Prostate gland (tissue), 1 donor: Measurements from ENCODE around the gene RASSF4.

Experiments
- POLR2A ChIP-seq: fragments of 450-650 bp; IDR thresholded peaks from one replicate; pipeline ENCODE4 v1.6.1; 2016; ENCODE audit warnings: antibody characterized with exemption, mild to moderate bottlenecking
- POLR2AphosphoS5 ChIP-seq: sonication (generic); formaldehyde crosslinking; IDR thresholded peaks from one replicate; pipeline ENCODE4 v1.6.1; 2017; ENCODE audit warnings: antibody characterized with exemption

GRCh38 chr10:44913350-44914081 is 46.1 kb upstream of the RASSF4 start:
- no peak for TF ChIP-seq POLR2A
- TF ChIP-seq POLR2AphosphoS5 = no peak
